SK-N-MC (cell line): ENCODE data around the gene TBRG1.

ENCODE experiments used
- EZH2 ChIP-seq: fragments of 200-600 bp; sonication (generic); IDR thresholded peaks from one replicate; pipeline ENCODE4 v1.6.1; 2017; ENCODE audit warnings: antibody characterized with exemption
- FOXP2 ChIP-seq: optimal IDR thresholded peaks from 2 replicates; pipeline ENCODE3; 2011; ENCODE audit warnings: mild to moderate bottlenecking, moderate library complexity; ENCODE audit not compliant: insufficient read depth; ENCODE audit errors: extremely low read length, control extremely low read depth
- POLR2AphosphoS5 ChIP-seq: IDR thresholded peaks from 2 replicates; pipeline ENCODE4 v1.6.1; 2012; ENCODE audit warnings: mild to moderate bottlenecking, low read depth, low read length, borderline replicate concordance

DNA sequence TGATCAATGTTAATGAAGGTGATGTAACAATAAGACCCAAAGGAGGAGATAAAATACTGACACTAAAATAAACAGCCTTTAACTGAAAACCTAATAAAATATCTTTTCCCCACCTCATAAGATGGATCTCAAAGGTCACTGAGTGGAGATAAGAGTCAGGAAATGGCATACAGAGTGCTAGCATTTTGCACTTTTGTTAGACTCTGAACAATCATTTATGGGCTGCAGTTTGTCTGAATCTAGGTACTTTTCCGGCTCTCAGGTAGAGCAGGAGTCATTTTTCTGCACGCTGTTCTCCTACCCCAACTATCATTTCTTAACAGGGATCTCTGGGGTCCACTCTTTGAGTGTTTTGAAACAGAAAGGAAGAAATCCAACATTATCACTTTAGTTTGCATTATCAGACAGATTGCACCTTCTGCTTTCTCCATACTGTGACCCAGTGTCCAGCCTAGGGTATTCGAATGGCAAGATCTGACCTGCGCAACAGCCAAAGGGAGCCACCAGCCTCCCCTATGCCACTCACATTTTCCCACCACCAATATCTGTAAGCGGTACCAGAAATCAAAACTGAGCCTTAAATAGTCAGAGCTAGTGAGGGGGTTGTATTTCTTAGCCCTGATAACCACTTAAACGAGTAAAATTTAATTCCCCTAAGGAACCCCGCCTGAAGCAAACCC, 50.0 kb downstream of the TBRG1 start:
- TF ChIP-seq EZH2, result no peak
- no peak for TF ChIP-seq POLR2AphosphoS5
- TF ChIP-seq FOXP2, result no peak
